GF-D8 (cell line): ENCODE results near the gene B3GAT1.

ENCODE experiments used
- DNase-seq: peaks from one replicate; lab custom pipeline; 2025; lab: John Stamatoyannopoulos, UW

B3GAT1 gene

DNA sequence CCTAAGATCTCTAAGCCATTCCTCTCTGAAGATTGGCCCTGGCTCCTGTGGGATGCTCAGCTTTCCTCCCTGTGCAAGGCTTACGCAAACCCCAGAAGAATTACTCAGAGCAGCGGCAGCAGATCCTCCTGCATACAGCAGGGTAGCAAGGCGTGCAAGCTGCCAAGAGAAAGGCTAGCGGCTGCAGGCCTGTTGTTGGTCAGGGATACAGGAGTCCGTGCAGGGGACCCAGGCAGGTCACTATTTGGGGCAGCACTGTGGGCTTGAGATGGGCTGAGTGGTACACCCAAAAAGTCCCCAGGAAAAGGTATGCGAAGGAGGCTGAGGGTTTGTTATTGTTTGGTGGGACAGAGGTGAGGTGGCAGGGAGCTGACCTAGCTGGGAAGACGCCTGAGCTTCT lies 78.7 kb downstream of the B3GAT1 start:
- no peak for DNase-seq

DNA sequence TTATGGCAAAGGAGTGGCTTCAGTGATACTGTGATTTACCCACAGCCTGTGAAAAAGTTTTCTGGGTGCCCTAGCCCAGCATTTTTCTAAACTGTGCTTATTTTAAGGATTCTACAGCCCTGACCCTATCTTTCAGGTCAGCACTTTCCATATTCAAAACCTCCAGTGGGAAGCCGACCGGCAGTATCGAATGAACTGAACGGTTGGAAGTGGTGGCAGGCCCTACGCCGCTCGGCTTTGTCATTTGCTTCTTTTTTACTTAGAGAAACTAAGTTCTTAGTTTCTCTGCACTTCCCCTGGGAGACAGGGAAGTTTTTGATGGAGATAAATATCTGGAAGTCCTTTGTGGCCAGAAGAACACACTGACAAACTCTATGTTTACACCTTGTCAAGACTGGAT lies 79.3 kb downstream of the B3GAT1 start:
- DNase-seq: no peak

DNA sequence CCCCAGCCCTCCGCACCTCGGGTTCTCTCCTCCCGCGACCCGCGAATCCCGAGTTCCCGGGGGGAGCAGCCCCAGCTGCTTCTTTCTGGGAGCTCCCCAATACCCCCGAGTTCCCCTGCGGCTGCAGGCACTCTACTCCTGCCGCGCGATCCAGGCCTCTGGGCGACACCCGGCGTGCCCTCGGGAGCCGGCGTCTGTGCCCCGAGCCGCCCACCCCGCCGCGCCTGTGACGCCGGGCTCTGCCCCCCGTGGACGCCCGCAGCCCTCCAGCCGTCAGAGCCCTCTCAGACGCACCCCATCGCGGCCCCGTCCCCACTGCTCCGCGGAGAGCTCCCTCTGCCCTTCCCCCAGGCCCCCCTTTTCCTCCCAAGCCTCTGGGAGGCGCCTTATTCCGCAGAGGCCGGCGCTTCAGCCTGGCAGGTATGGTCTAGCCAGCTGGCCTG lies 79.8 kb downstream of the B3GAT1 start:
- no peak for DNase-seq

DNA sequence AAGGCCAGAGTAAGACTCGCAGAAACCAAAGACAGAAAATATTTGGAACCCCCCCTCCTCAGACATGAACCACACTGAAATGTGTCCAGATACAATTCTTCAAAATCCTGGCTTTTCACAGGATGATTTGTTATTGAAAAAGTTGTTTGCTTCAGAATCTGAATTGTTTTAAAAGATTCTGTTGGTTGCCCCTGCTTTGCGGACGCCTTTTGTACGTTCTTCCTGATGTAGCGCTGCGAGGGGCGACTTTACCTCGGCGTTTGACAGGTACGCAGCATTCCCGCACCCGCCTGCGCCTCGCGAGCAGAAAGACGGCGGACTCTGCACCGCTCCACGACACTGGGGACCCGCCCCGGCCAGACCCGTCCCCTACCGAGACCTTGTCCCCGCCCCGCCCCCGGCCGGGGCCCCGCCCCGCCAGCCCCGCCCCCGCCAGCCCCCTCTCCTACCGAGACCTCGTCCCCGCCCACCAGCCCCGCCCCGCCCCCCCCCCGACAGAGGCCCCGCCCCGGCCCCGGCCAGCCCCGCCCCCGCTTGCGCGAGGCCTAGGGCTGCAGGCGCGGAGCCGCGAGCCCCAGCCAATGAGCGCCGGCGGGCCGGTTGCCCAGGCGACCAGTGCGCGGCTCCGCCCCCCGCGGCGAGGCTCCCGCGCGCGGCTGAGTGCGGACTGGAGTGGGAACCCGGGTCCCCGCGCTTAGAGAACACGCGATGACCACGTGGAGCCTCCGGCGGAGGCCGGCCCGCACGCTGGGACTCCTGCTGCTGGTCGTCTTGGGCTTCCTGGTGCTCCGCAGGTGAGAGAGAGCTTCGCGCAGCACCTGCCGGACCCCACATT lies 80.5 kb downstream of the B3GAT1 start, which contains the start of gene GLB1L2:
GLB1L2 (plus strand) TSS at position 635 of the 835 bp plus-strand sequence; CDS start at position 709, 74 bp downstream.
- DNase-seq: peak; percentile 39

DNA sequence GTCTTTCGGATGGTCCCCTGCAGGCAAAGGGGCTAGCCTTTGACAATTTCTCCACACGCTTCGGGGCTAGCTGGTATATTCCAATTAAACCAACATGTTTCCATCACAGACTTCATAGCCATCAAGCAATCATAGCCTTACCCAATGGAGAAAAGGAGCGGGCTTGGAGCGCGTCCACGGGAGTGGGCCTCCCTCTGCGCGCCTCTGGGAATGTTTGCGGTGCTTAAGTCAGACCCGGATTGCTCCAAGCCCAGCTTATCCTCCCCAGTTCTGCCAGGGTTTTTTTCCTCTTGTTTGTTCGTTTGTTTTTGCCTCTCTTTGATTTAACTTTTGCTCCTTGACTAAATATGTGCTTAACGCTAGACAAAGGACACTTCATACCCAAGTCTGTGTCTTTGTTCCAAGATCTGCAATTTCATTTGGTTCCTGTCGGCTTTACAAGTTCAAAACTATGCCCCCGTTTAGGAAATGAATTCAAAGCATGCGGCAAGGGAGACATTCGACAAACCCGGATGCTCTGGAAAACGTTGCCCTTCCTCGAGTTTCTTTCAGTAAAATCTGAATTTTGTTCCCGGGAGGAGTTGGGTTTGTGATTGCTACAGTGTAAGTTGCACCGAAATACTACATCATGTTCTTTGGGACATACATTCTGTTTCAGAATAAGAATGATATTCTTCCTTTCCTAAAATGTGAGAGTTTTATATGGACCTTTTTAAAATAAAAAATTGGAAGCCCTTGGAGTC lies 81.3 kb downstream of the B3GAT1 start:
- DNase-seq: no peak
